Muscle layer of duodenum (tissue), 2 donors: ENCODE results near the gene CLDND2.
"Not testable (repeated sequence)": the region's sequence is repeated elsewhere in the genome, so short reads cannot be mapped to it uniquely, and the experiment has no call there.

Experiments used
- H3K27ac ChIP-seq: one replicate; pipeline ENCODE4 v1.7.0; 2013; ENCODE audit warnings: mild to moderate bottlenecking, low read length
- H3K27me3 ChIP-seq: one replicate; pipeline ENCODE4 v1.7.0; 2013; ENCODE audit warnings: low read depth, mild to moderate bottlenecking, control low read depth, low read length
- H3K36me3 ChIP-seq, 2 donors: one replicate each; pipeline ENCODE4 v1.7.0; 2013; ENCODE audit warnings: low read length in 2 of 2, control low read depth in 1 of 2, mild to moderate bottlenecking in 1 of 2; ENCODE audit not compliant: insufficient read depth in 2 of 2, control insufficient read depth in 1 of 2
- H3K4me1 ChIP-seq, 2 donors: one replicate each; pipeline ENCODE4 v1.7.0; 2013; ENCODE audit warnings: low read length in 2 of 2, mild to moderate bottlenecking in 2 of 2, control low read depth in 1 of 2, moderate library complexity in 1 of 2; ENCODE audit not compliant: insufficient read depth in 2 of 2, control insufficient read depth in 1 of 2
- H3K4me3 ChIP-seq, 2 donors: one replicate each; pipeline ENCODE4 v1.7.0; 2013; ENCODE audit warnings: low read length in 2 of 2, low read depth in 1 of 2, mild to moderate bottlenecking in 1 of 2
- H3K9me3 ChIP-seq, 2 donors: one replicate each; pipeline ENCODE4 v1.7.0; 2013; ENCODE audit warnings: low read length in 2 of 2, control low read depth in 1 of 2, mild to moderate bottlenecking in 1 of 2; ENCODE audit not compliant: control insufficient read depth in 1 of 2
- donor health status: healthy.

The CLDND2 gene

GRCh38 chr19:51398096-51398704 lies 29.4 kb upstream of the CLDND2 start:
- no peaks in the 10 kb centered on the region for H3K27me3 ChIP-seq
- H3K27ac ChIP-seq: no peak overlapping the region
- H3K36me3 ChIP-seq: no peaks in the 10 kb centered on the region
- no peak overlapping the region for H3K4me3 ChIP-seq
- H3K9me3 ChIP-seq: peaks cover 7 to 8% of the 10 kb centered on the region in 2 donors
- H3K4me1 ChIP-seq: peaks cover 0 to 12% of the 10 kb centered on the region in 2 donors

- not testable (repeated sequence) for H3K4me3 ChIP-seq, H3K9me3 ChIP-seq, H3K27me3 ChIP-seq, H3K27ac ChIP-seq, H3K36me3 ChIP-seq
- H3K4me1 ChIP-seq: peaks cover 0 to 12% of the 10 kb centered on the region in 2 donors
Measured at GRCh38 chr19:51397453-51397852, 28.6 kb upstream of the CLDND2 start.

GRCh38 chr19:51396175-51396574 lies 27.4 kb upstream of the CLDND2 start:
- no peak overlapping the region for H3K4me3 ChIP-seq
- no peak overlapping the region for H3K27ac ChIP-seq
- H3K36me3 ChIP-seq: no peaks in the 10 kb centered on the region
- peaks cover 0 to 12% of the 10 kb centered on the region in 2 donors for H3K4me1 ChIP-seq
- H3K27me3 ChIP-seq: no peaks in the 10 kb centered on the region
- no peaks in the 10 kb centered on the region for H3K9me3 ChIP-seq

GRCh38 chr19:51394050-51394836 lies 25.4 kb upstream of the CLDND2 start:
- Histone ChIP-seq H3K27ac (peak overlapping the region; percentile 77), H3K9me3 (no peaks in the 10 kb centered on the region), H3K4me3 (peak overlapping the region; percentile 70 to 71), H3K36me3 (no peaks in the 10 kb centered on the region), H3K4me1 (peaks cover 0 to 12% of the 10 kb centered on the region in 2 donors), H3K27me3 (no peaks in the 10 kb centered on the region)

- Histone ChIP-seq H3K9me3 (no peaks in the 10 kb centered on the region), H3K4me3 (no peak overlapping the region), H3K27me3 (no peaks in the 10 kb centered on the region), H3K4me1 (peaks cover 0 to 12% of the 10 kb centered on the region in 2 donors), H3K36me3 (no peaks in the 10 kb centered on the region), H3K27ac (no peak overlapping the region)
Measured at GRCh38 chr19:51392701-51393100, 23.9 kb upstream of the CLDND2 start.

- Histone ChIP-seq H3K9me3 (no peaks in the 10 kb centered on the region), H3K27ac (no peak overlapping the region), H3K27me3 (no peaks in the 10 kb centered on the region), H3K4me3 (no peak overlapping the region), H3K4me1 (peaks cover 0 to 12% of the 10 kb centered on the region in 2 donors), H3K36me3 (no peaks in the 10 kb centered on the region)
Measured at GRCh38 chr19:51391073-51391611, 22.3 kb upstream of the CLDND2 start.

- no peaks in the 10 kb centered on the region for H3K27me3 ChIP-seq
- peaks cover 0 to 4% of the 10 kb centered on the region in 2 donors for H3K4me1 ChIP-seq
- no peak overlapping the region for H3K4me3 ChIP-seq
- H3K9me3 ChIP-seq: no peaks in the 10 kb centered on the region
- no peaks in the 10 kb centered on the region for H3K36me3 ChIP-seq
- H3K27ac ChIP-seq: no peak overlapping the region
Measured at GRCh38 chr19:51389143-51389542, 20.3 kb upstream of the CLDND2 start.

- Histone ChIP-seq H3K4me3 (no peak within 1 kb of the TSS), H3K36me3 (no peaks in the 10 kb centered on the region), H3K9me3 (no peaks in the 10 kb centered on the region), H3K27ac (no peak within 1 kb of the TSS), H3K4me1 (no peaks in the 10 kb centered on the region), H3K27me3 (no peaks in the 10 kb centered on the region)
Measured at GRCh38 chr19:51387924-51388389, 19.2 kb upstream of the CLDND2 start, which contains the start of gene LIM2. Gene LIM2 (minus strand): TSS chr19:51387974. CDS start chr19:51387443, 531 bp downstream.

- H3K27me3 ChIP-seq: no peaks in the 10 kb centered on the region
- no peaks in the 10 kb centered on the region for H3K9me3 ChIP-seq
- no peak overlapping the region for H3K27ac ChIP-seq
- no peaks in the 10 kb centered on the region for H3K36me3 ChIP-seq
- H3K4me1 ChIP-seq: no peaks in the 10 kb centered on the region
- no peak overlapping the region for H3K4me3 ChIP-seq
Measured at GRCh38 chr19:51386882-51387520, 18.2 kb upstream of the CLDND2 start.

- H3K9me3 ChIP-seq: no peaks in the 10 kb centered on the region
- no peaks in the 10 kb centered on the region for H3K27me3 ChIP-seq
Measured at GRCh38 chr19:51382004-51382403, 13.2 kb upstream of the CLDND2 start.

GRCh38 chr19:51380379-51380778 lies 11.6 kb upstream of the CLDND2 start:
- H3K27me3 ChIP-seq: no peaks in the 10 kb centered on the region
- H3K4me3 ChIP-seq: no peak overlapping the region
- no peaks in the 10 kb centered on the region for H3K36me3 ChIP-seq
- H3K4me1 ChIP-seq: no peaks in the 10 kb centered on the region
- H3K27ac ChIP-seq: no peak overlapping the region
- H3K9me3 ChIP-seq: no peaks in the 10 kb centered on the region

More at GRCh38 chr19:51382004-51382403, 13.2 kb upstream of the CLDND2 start:
- H3K27ac ChIP-seq: no peak overlapping the region
- H3K4me3 ChIP-seq: no peak overlapping the region
- H3K4me1 ChIP-seq: no peaks in the 10 kb centered on the region
- H3K36me3 ChIP-seq: no peaks in the 10 kb centered on the region
